ENCODE data around the gene KCNMA1.

GRCh38 chr10:77264107-77264506 is 373.5 kb downstream of the KCNMA1 start:
- TF ChIP-seq EZH2 (IDR thresholded peaks at IDR 0.05; ENCODE audit: low read depth) = no peak
- TF ChIP-seq CTCF (conservative IDR thresholded peaks at IDR 0.05) = no peak

All from PC-9 (cell line).